GM23338 (cell line): ENCODE data around the gene MLXIPL. TPM values are rescaled to one million over a fixed set of nuclear protein-coding genes. Genes with fewer than 3 reads are reported as not detected.

Experiments
- ATAC-seq: fragments of 200-7000 bp; cut with Tn5 transposase; 3 replicates; pipeline ENCODE4 v1.9.1; 2020
- DNase-seq: peaks from one replicate; pipeline ENCODE4 v3.0.0-alpha.2; 2015; ENCODE audit warnings: low spot score
- H2AFZ ChIP-seq: fragments of 200-600 bp; sonication (generic); 2 replicates; pipeline ENCODE4 v1.8.0; 2016; ENCODE audit warnings: antibody characterized with exemption, mild to moderate bottlenecking, moderate library complexity
- H3F3A ChIP-seq: fragments of 200-600 bp; sonication (generic); replicated peaks from 2 replicates; pipeline ENCODE4 v1.8.0; 2017; ENCODE audit warnings: antibody characterized with exemption, mixed run types, low read depth
- H3K27ac ChIP-seq: fragments of 200-600 bp; sonication (generic); 2 replicates; pipeline ENCODE4 v1.6.1; 2016; ENCODE audit warnings: low read depth
- H3K27me3 ChIP-seq: fragments of 200-600 bp; sonication (generic); 2 replicates; pipeline ENCODE4 v1.8.0; 2016; ENCODE audit warnings: mild to moderate bottlenecking, mixed run types, moderate library complexity; ENCODE audit not compliant: insufficient read depth
- H3K36me3 ChIP-seq: fragments of 200-600 bp; sonication (generic); 2 replicates; pipeline ENCODE4 v1.8.0; 2016; ENCODE audit warnings: mild to moderate bottlenecking; ENCODE audit not compliant: insufficient read depth
- H3K4me1 ChIP-seq: fragments of 200-600 bp; sonication (generic); 2 replicates; pipeline ENCODE4 v1.8.0; 2016; ENCODE audit warnings: mild to moderate bottlenecking, moderate library complexity; ENCODE audit not compliant: insufficient read depth
- H3K4me2 ChIP-seq: fragments of 200-600 bp; sonication (generic); 2 replicates; pipeline ENCODE4 v1.7.1; 2017; ENCODE audit warnings: mixed run types
- H3K4me3 ChIP-seq: fragments of 200-600 bp; sonication (generic); 2 replicates; pipeline ENCODE4 v1.6.1; 2016; ENCODE audit warnings: mixed run types
- H3K79me2 ChIP-seq: fragments of 200-600 bp; sonication (generic); replicated peaks from 2 replicates; pipeline ENCODE4 v1.8.0; 2017; ENCODE audit warnings: mild to moderate bottlenecking; ENCODE audit not compliant: insufficient read depth
- H3K9me2 ChIP-seq: fragments of 200-600 bp; sonication (generic); 2 replicates; pipeline ENCODE4 v1.8.0; 2017; ENCODE audit not compliant: insufficient read depth
- H4K20me1 ChIP-seq: fragments of 200-600 bp; sonication (generic); replicated peaks from 2 replicates; pipeline ENCODE4 v1.8.0; 2017; ENCODE audit warnings: mild to moderate bottlenecking; ENCODE audit not compliant: insufficient read depth
- H3K27ac Mint-ChIP-seq: 2 replicates; pipeline ENCODE4 v1.8.0; 2020; ENCODE audit warnings: inconsistent platforms, mild to moderate bottlenecking, moderate library complexity, mixed read lengths
- H3K27me3 Mint-ChIP-seq: 3 replicates; pipeline ENCODE4 v1.8.0; 2022; ENCODE audit warnings: low read depth, mild to moderate bottlenecking, moderate library complexity, mixed read lengths, inconsistent platforms; ENCODE audit not compliant: insufficient read depth, poor library complexity
- H3K36me3 Mint-ChIP-seq: 3 replicates; pipeline ENCODE4 v1.8.0; 2021; ENCODE audit warnings: low read depth, mild to moderate bottlenecking, inconsistent platforms, moderate library complexity, mixed read lengths
- H3K4me1 Mint-ChIP-seq: 3 replicates; pipeline ENCODE4 v1.8.0; 2020; ENCODE audit warnings: mild to moderate bottlenecking, inconsistent platforms, mixed read lengths
- H3K4me3 Mint-ChIP-seq: 3 replicates; pipeline ENCODE4 v1.8.0; 2021; ENCODE audit warnings: moderate library complexity, mild to moderate bottlenecking, inconsistent platforms, mixed read lengths
- H3K9me3 Mint-ChIP-seq: 3 replicates; pipeline ENCODE4 v1.8.0; 2020; ENCODE audit warnings: moderate library complexity, mild to moderate bottlenecking, inconsistent platforms, mixed read lengths
- CREB1 ChIP-seq: fragments of 250-450 bp; sonication (Bioruptor Pico); IDR thresholded peaks from 2 replicates; pipeline ENCODE4 v1.5.0; 2020; ENCODE audit warnings: low read depth, mild to moderate bottlenecking, moderate library complexity
- ETS1 ChIP-seq: IDR thresholded peaks from 2 replicates; pipeline ENCODE4 v1.6.1; 2016; ENCODE audit warnings: antibody characterized with exemption
- EZH2 ChIP-seq: fragments of 200-600 bp; sonication (generic); IDR thresholded peaks from one replicate; pipeline ENCODE4 v1.8.0; 2017; ENCODE audit warnings: antibody characterized with exemption, mild to moderate bottlenecking, low read depth; ENCODE audit not compliant: unreplicated experiment
- EZH2phosphoT487 ChIP-seq: fragments of 200-600 bp; sonication (generic); IDR thresholded peaks from one replicate; pipeline ENCODE4 v1.8.1; 2018; ENCODE audit warnings: antibody characterized with exemption; ENCODE audit not compliant: unreplicated experiment
- JUNB ChIP-seq: IDR thresholded peaks from one replicate; pipeline ENCODE4 v1.6.1; 2016; ENCODE audit warnings: antibody characterized with exemption; ENCODE audit not compliant: unreplicated experiment
- NANOG ChIP-seq: IDR thresholded peaks from 2 replicates; pipeline ENCODE4 v1.6.1; 2016; ENCODE audit warnings: antibody characterized with exemption, borderline replicate concordance
- POLR2AphosphoS5 ChIP-seq: IDR thresholded peaks from 2 replicates; pipeline ENCODE4 v1.6.1; 2016; ENCODE audit warnings: antibody characterized with exemption, low read depth
- REST ChIP-seq: IDR thresholded peaks from one replicate; pipeline ENCODE4 v1.6.1; 2018; ENCODE audit warnings: antibody characterized with exemption; ENCODE audit not compliant: unreplicated experiment
- STAT1 ChIP-seq: IDR thresholded peaks from one replicate; pipeline ENCODE4 v1.6.1; 2016; ENCODE audit warnings: antibody characterized with exemption; ENCODE audit not compliant: unreplicated experiment
- ZNF331 ChIP-seq: fragments of 250-450 bp; sonication (Bioruptor Pico); IDR thresholded peaks from 2 replicates; pipeline ENCODE4 v1.5.0; 2020; ENCODE audit warnings: low read depth, mild to moderate bottlenecking, moderate library complexity
- ZNF462 ChIP-seq: fragments of 250-450 bp; sonication (Bioruptor Pico); IDR thresholded peaks from 2 replicates; pipeline ENCODE4 v1.5.0; 2020; ENCODE audit warnings: mild to moderate bottlenecking, moderate library complexity
- polyA plus RNA-seq: library from polyadenylated mRNA; unstranded; fragments of >200 nt; fragmentation: Nextera tagmentation; extraction: Ambion mirVana; gene quantifications from 2 replicates; pipeline ENCODE4 v1.2.1, GENCODE V29; 2016
- total RNA-seq: library from RNA; depleted of rRNA; stranded (reverse); fragments of >200 nt; shearing (Covaris generic); gene quantifications from 2 replicates; pipeline ENCODE4 v1.2.3, GENCODE V29; 2014

Gene MLXIPL
- total and polyA plus RNA-seq, 2 experiments from 2014 or later, result 13.7 to 25.7 TPM

- DNase-seq (peak; percentile 37), ATAC-seq (peak; percentile 36)
- H3K4me1 Mint-ChIP-seq, result peaks cover 9% of the 10 kb centered on the region; the same call in 2 of the 3 replicates
- Histone ChIP-seq H3F3A (no peaks in the 10 kb centered on the region), H3K9me2 (no peaks in the 10 kb centered on the region), H3K27ac (no peak overlapping the region), H2AFZ (peak overlapping the region; percentile 83; the same call in 1 of the 2 replicates), H3K36me3 (no peaks in the 10 kb centered on the region; the same call in 1 of the 2 replicates), H3K4me3 (peak overlapping the region; percentile 95), H4K20me1 (peaks cover 5% of the 10 kb centered on the region), H3K27me3 (peaks cover 48% of the 10 kb centered on the region), H3K4me1 (peaks cover 3% of the 10 kb centered on the region; the same call in 1 of the 2 replicates), H3K4me2 (peak overlapping the region; percentile 99), H3K79me2 (peaks cover 9% of the 10 kb centered on the region)
- peaks cover 25% of the 10 kb centered on the region for H3K36me3 Mint-ChIP-seq
- no peak overlapping the region for H3K27ac Mint-ChIP-seq
- peak overlapping the region; percentile 86 for H3K4me3 Mint-ChIP-seq
- H3K9me3 Mint-ChIP-seq, result no peaks in the 10 kb centered on the region
- peaks cover 21% of the 10 kb centered on the region for H3K27me3 Mint-ChIP-seq
- TF ChIP-seq CREB1 (no peak), POLR2AphosphoS5 (no peak), ZNF331 (CRISPR knock-in tag) (no peak), ETS1 (no peak), REST (no peak), EZH2 (no peak), EZH2phosphoT487 (no peak), JUNB (no peak), ZNF462 (CRISPR knock-in tag) (no peak), STAT1 (no peak), NANOG (no peak)
Observed at GRCh38 chr7:73577627-73578341, 46.5 kb downstream of the MLXIPL start.
